Right ventricle myocardium superior (tissue), 1 donor: ENCODE results near the gene SURF2. TPM values are rescaled to one million over a fixed set of nuclear protein-coding genes. Genes with fewer than 3 reads are reported as not detected.
A peak's percentile ranks its signal among the peaks of the same experiment; 100 is the strongest.
"Not testable (repeated sequence)": the region's sequence is repeated elsewhere in the genome, so short reads cannot be mapped to it uniquely, and the experiment has no call there.

Source experiments
- ATAC-seq: fragments of 200-7000 bp; cut with Tn5 transposase; one replicate; pipeline ENCODE4 v1.9.1; 2020; ENCODE audit warnings: mild to moderate bottlenecking; ENCODE audit not compliant: poor library complexity
- DNase-seq: peaks from one replicate; pipeline ENCODE4 v3.0.0-alpha.2; 2020
- intact Hi-C: fragments of 100-400 bp; cut with DNase I; formaldehyde crosslinking; loops from one replicate; pipeline ENCODE4 v1.11.2; 2022
- total RNA-seq: library from RNA; stranded (reverse); fragmentation: NEBNext Ultra II Directional; extraction: Animal tissue kit (Norgen Biotek cat#: 25700); gene quantifications from one replicate; pipeline ENCODE4 v1.2.1, GENCODE V29; 2021
- donor health status: DM: no; HTN: yes; CAD: no; lungs with severe emphysema.

The SURF2 gene
- total RNA-seq, 1 donor from 2014 or later = 14.0 TPM

DNA sequence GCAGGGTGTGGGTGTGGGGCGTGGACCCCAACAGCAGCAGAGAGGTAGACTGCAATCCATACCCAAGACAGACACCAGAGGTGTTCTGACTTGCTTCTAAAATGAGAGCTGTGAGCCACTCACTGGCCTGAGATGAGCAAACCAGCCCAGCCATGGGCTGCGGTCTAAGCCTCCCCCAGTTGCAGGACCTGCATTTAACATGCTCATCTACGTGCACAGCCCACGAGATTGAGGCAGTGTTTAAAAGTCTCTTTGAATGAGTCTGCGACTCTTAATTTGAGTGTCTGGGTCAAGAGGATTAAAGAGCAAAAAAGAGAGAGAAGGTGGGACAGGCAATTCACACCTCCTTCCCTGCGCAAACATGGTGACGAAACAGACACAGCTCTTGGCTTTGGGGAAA, 13.6 kb downstream of the SURF2 start:
- no peak for DNase-seq
- no peak for ATAC-seq
- intact Hi-C loops = no loop called here

DNA sequence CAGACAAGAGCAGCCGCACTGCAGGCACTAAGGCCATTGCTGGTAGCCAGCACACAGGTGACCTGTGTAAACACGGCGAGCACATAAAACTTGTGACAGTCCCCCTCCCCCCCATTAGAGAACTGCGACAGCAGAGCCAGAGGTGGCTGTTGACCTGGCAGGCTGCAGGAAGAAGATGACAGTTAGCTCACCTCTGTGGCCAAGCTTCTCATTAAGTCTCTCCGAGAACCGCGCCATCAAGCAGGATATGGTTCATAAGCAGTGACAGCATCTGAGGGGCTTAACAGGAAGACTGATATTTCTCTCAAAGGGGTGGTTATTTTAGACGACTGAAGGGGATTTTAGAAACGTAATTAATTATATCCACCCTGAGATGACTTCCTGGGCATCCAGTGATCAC, 14.3 kb downstream of the SURF2 start:
- no peak for DNase-seq
- no peak for ATAC-seq
- intact Hi-C loops = no loop called here

DNA sequence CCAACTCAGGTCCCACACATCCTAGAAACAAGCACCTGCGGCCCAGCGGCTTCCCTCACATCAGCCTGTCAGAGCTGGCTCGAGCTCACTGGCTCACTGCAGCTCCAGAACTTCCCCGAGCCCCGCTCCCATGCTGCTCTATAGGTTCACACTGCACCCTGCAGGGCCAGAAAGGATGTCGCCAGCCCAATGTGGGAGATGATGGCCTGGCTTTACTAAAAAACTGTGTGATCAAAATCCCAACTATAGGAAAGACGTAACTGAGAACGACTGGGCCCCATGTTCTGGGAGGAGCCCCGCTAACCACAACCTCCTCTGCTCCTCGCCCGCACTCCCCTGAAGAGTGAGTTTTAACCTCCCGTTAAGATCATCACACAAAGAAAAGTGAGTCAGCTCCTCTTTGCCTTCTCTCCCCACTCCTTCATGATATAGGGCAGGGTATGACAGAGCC, 14.9 kb downstream of the SURF2 start:
- DNase-seq = no peak
- ATAC-seq = no peak
- intact Hi-C loops = no loop called here

DNA sequence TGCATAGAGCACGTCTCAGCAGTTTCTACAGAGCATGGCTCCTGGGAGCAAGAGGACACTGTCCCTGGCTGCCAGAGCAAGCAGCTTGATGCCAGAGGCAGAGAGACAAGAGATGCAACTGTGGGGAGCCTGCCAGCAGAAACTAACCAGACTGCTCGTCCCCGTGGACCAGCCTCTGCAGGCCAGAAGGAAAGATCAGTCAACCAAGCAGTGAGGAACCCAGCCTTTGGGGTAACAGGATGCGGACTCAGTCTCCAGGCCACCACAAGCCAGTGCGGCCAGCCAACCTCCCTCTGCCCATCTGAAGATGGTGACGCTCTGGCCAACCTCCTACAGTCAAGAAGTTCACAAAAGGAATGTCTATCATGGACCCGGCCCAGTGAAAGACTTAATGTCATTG, 15.8 kb downstream of the SURF2 start:
- DNase-seq (peak; percentile 64), ATAC-seq (no peak)
- intact Hi-C loops = no loop called here

DNA sequence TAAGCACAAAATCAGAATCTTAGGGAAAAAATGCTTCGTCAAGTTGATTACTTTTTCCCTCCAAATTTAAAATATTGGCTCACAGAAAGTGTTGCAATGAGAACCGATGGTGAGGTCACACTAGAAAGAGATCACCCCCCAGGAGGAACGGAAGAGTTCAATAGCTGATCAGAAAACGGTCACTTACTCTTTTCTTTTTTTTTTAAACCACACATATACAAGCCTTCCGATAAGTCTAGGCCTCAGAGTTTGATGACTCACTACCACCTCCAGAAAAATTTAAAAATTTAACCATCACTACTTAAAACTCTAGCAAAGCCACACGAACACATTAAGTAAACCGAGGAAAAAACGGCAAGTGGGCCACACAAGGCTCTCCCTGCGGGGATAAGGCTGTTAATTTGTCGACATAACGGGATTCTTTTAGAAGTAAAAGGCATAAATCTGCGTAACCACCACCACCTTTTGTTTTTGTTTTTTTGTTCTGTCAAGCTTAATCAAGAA, 18.3 kb downstream of the SURF2 start:
- no peak for DNase-seq
- intact Hi-C loops = no loop called here
- ATAC-seq = no peak

DNA sequence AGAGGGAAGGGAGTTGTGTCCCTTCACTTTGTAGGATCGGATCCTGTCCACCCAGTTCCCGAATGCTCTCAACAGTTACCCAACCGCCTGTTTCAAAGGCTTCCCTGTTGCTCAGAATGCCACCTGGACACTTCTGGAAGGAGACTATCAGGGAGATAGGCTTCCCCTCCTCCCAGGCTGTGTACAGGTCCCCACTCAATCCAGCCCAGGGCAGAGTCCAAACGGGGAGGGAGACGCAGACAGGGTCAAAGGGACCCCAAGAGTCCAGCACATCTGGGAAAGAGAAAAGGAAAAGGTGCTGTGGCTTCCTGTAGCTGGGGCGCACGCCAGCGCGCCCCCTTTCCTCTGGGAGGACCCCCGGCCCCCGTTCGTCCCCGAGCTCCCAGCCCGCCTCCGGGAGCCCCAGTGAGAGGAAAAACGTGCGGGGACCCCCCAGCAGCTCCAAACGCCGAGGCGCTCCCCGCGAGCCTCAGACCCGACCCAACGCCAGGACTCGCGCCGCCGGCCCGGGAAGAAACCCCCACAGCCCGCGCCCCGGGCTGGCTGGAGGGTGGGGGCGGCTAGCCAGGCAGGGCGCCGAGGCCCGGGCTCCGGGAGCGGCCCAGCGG, 18.9 kb downstream of the SURF2 start:
- no peak for ATAC-seq
- DNase-seq = no peak
- intact Hi-C loops = no loop called here

DNA sequence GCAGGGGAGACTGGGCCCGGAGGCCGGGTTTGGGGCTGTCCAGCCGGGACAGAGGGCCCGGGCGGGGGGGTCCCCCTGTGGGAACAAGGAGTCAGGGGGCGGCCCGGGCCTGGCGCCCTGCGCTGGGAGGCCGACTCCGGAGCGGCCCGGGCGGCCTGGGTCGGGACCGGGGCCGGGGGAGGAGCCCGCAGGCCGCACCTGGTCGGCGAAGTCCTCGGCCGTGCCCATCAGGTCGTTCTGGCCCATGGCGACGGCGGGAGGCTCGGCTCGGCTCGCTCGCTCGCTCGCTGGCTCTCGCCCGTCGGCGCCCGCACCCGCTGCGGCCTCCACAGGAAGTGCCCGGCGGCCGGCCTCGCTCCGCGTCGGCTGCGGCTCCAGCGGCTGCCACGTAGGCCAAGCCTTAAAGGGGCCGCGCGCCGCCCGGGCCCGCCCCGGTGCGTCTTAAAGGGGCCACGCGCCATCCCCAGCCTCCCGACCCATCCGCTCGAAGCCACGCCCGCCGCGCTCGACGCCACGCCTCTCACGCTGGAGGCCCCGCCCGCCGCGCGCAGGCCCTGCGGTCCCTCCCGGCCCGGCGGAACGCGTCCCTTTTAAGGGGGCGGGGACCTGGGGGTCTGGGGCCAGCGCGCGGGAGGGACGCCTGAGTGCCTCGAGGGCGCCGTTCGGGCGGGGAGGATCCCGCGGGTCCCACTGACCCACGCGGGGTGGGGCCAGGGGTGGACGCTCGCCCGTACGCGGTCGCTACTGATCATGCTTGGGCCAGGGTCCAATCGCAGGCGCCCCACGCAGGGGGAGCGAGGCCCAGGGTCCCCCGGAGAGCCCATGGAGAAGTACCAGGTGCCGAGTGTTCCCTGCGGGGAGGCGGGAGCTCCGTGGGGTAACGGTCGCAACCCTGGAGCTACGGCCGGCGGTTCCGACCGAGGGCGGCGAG, 19.6 kb downstream of the SURF2 start, which contains the start of the genes STKLD1 and SURF4:
Gene STKLD1 (plus strand): TSS at position 643 of the 931 bp plus-strand sequence. CDS start 108 bp downstream, at position 751.
Gene SURF4 (minus strand): TSS at position 337 of the 931 bp plus-strand sequence. CDS start 91 bp downstream, at position 246.
- DNase-seq (peak; percentile 99), ATAC-seq (peak; percentile 99)
- intact Hi-C loops = no loop called here

DNA sequence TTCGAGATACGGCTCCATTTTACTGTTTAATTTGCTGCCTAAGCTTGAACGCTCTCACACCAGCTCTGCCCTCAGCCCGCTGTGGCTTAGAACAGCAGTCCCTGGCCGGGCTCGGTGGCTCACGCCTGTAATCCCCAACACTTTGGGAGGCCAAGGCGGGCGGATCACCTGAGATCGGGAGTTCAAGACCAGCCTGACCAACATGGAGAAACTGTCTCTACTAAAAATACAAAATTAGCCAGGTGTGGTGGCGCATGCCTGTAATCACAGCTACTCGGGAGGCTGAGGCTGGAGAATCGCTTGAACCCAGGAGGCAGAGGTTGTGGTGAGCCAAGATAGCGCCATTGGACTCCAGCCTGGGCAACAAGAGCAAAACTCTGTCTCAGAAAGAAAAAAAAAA, 20.9 kb downstream of the SURF2 start:
- ATAC-seq, intact Hi-C loops, DNase-seq: not testable (repeated sequence)

DNA sequence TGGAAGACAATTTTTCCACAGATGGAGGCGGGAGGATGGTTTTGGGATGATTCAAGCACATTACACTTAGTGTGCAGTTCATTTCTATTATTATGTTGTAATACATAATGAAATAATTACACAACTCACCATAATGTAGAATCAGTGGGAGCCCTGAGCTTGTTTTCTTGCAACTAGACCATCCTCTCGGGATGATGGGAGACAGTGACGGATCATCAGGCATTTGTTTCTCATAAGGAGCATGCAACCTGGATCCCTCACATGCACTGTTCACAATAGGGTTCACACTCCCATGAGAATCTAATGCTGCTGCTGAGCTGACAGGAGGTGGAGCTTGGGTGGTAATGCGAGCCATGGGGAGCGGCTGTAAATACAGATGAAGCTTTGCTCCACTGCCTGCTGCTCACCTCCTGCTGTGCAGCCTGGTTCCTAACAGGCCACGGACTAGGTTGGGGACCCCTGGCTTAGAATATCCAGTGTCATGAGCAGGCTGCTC, 21.4 kb downstream of the SURF2 start:
- no peak for ATAC-seq

DNA sequence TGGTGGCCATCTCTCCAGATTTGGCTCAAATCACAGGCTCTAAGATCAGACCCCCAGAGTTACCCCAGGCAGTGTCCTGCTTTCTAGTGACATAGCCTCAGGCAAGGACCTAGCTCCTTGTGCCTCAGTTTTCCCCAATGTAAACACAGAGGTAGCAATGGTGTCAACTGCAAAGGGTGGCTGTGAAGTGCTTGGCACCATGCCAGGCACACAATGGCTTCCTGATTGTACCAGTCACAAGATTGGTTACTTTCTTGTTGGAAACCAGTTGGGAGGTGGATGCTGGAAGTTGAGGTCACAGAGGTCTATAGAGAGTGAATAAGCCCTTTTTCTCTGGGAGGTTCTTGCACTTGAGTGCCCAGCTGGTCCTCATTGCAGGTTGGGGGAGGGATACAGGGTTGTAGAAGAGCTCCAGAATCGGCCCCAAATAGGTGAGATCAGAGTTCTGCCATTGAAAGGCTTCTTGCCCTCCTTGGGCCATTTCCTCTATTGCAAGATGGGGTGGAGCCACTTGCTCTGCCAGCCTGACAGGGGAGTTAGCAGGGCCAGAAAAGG, 22.1 kb downstream of the SURF2 start:
- intact Hi-C loops = no loop called here
- DNase-seq = no peak

More for the DNA sequence above, 21.4 kb downstream of the SURF2 start:
- no peak for DNase-seq
- intact Hi-C loops = no loop called here

DNA sequence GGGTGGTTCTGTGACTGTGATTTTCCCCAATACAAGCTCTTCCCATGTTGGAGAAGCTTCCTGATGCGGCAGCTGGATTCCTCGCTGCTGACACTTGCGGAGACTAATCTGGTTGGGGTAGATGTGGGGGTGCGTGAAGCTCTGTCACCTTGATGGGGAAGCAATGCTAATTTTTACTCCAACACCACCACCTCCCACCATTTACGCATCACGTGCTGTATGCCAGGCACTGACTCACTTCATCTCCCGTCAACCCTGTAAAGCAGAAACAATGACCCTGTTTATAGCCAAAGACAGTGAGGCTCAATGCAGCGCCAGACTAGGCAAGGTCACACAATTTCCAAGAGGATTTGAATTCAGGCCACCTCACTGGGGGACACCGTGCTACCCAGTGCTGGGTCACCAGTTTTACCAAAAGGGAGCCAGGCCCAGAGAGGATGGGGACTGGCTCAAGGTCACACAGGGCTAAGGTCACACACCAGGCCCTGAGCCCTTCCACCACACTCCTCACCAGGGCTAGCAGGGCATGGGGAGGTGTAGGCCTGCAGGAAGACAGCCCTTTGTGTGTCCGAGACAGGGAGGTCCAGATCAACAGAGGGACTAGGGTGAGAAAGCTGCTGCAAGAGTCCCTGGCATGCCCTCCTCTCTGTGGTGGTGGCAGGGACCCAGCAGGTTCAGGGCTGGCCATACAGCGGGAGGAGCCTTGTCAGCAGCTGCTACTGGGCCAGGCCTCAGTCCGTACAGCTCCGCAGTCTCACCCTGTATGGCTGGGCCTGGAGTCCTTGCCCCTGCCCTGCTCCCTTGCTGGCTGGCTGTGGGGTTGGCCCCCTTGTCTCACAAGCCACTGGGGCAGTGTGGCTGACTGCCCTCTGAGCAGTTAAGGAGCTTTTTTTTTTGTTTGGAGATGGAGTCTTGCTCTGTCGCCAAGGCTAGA, 23.1 kb downstream of the SURF2 start:
- intact Hi-C loops = no loop called here
- DNase-seq (no peak), ATAC-seq (no peak)

More for the DNA sequence above, 22.1 kb downstream of the SURF2 start:
- ATAC-seq = no peak

DNA sequence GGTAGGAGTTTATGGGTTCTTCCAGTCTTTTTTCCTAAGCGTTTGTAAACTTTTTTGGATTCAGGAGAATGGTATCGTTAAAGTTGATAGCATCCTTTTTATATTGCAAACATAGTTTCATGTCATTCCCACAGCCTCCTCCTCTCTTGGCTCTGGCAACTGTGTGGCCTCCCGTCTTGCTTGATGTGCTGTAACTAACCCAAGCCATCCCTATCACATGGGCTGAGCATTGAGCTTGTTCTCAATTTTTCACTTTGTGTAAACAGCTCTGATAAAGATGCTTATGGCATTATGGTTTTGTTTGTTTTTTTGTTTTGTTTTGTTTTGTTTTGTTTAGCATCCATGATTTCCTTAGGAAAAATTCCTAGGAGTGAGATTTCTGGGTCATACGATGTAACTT, 24.4 kb downstream of the SURF2 start:
- DNase-seq = no peak
- ATAC-seq = no peak
- intact Hi-C loops = no loop called here

DNA sequence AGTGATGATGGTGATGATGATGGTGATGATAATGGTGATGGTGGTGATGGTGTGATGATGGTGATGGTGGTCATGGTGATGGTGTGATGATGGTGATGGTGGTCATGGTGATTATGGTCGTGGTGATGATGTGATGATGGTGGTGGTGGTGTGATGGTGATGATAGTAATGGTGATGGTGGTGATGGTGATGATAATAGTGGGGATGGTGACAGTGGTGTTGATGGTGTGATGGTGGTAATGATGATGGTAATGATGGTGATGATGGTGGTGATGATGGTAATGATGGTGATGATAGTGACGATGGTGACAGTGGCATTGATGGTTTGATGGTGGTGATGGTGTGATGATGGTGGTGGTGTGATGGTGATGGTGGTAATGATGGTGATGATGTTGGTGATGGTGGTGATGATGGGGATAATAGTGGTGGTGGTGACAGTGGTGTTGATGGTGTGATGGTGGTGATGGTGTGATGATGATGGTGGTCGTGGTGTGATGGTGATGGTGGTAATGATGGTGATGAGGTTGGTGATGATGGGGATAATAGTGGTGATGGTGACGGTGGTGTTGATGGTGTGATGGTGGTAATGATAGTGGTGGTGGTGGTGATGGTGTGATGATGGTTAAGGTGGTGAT, 26.3 kb downstream of the SURF2 start:
- intact Hi-C loops = no loop called here
- DNase-seq = no peak
- ATAC-seq = no peak

DNA sequence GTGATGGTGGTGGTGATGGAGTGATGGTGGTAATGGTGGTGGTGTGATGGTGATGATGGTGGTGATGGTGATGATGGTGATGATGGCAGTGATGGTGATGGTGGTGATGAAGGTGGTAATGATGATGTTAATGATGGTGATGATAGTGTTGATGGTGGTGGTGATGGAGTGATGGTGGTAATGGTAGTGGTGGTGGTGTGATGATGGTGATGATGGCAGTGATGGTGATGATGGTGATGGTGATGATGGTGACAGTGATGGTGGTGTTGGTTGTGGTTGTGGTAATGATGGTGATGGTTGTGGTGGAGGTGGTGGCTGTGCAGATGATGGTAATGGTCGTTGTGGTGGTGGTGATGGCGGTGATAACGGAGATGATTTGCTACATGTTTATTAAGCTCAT, 27.1 kb downstream of the SURF2 start:
- intact Hi-C loops = no loop called here
- DNase-seq = no peak
- no peak for ATAC-seq

DNA sequence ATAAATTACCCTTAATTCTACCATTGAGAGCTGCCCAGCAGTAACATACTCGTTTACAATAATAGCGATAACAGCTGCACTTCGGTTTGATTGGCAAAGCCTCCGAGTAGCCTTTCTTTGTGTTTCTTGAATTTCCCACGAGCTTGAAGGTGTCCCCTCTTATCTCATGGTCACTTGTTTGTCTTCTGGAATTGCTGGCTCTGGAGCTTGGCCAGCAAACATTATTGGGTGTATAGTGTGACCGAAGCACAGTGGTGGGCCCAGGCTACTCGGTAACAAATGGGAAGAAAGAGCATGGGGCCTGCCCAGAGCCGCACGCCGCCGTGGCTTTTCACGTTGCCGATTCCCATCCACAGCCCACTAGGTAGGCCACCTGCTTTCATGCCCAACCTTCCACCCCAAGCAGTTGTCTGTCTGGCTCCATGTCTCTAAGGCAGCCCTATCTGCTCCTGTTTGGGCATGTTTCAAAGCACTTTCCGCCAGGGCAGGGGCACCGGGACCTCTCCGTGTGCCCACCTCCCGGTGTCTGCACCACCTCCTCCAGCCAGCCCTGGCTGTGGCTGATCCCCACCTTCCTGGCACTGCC, 28.5 kb downstream of the SURF2 start:
- ATAC-seq (no peak), DNase-seq (no peak)
- intact Hi-C loops = no loop called here

DNA sequence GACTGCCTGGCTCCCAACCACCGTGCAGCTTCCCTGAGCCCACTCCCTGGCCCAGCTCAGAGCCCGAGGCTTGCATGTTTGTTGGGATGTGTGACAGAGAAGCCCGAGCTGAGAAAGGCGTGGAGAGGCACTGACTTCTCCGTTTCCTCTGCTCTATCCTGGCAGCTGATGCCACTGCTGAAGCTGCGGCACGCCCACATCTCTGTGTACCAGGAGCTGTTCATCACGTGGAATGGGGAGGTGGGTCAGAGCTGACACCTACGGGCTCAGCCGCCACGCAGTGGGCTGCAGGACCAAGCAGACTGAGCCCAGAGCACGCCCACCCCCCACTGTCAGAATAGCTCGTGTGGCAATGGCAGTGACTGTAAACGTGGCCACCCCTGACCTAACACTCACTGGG, 29.1 kb downstream of the SURF2 start:
- intact Hi-C loops = no loop called here
- ATAC-seq = no peak

DNA sequence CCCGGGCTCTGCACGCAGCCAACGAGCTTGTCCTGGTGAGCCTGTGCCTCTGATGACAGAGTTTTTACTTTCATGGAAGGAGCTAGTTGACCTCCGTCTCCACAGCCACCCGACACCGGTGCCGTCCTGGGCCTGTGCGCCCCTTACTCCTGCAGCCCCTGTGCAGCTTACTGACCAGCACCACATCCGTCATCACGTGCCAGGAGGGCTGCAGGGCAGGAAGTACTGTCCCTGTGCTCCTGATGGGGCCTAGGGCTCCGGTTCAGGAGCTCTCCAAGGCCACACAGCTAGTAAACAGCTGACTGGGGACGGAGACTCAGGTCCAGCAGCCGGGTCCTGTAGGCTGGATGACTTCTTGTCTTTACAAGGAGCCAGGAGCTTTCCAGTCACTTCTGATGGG, 30.0 kb downstream of the SURF2 start:
- ATAC-seq (no peak), DNase-seq (peak; percentile 22)
- intact Hi-C loops = no loop called here

More for the DNA sequence above, 29.1 kb downstream of the SURF2 start:
- no peak for DNase-seq
